ENCODE data around the gene SYDE2.
"Not testable (repeated sequence)": the region's sequence is repeated elsewhere in the genome, so short reads cannot be mapped to it uniquely, and the experiment has no call there.

Gene SYDE2

GRCh38 chr1:85195703-85196102, 5.1 kb downstream of the SYDE2 start:
- Histone ChIP-seq H3F3A (ENCODE audit: control insufficient read depth, insufficient read depth) (no peaks in the 10 kb centered on the region), H3K4me3 (ENCODE audit: low read length) (no peak overlapping the region), H4K20me1 (ENCODE audit: control insufficient read depth, insufficient read depth, low read depth, low read length) (no peaks in the 10 kb centered on the region), H3K4me2 (ENCODE audit: low read length) (no peak overlapping the region), H3K27me3 (ENCODE audit: control insufficient read depth, low read length) (peaks cover 18% of the 10 kb centered on the region), H3K79me2 (ENCODE audit: control insufficient read depth, low read length) (no peaks in the 10 kb centered on the region), H3K9me2 (replicated peaks; ENCODE audit: control insufficient read depth, low read length) (no peaks in the 10 kb centered on the region), H3K36me3 (ENCODE audit: control insufficient read depth, low read length) (no peaks in the 10 kb centered on the region), H3K4me1 (ENCODE audit: control insufficient read depth, low read length) (no peaks in the 10 kb centered on the region), H3K9me3 (ENCODE audit: control insufficient read depth, insufficient read depth, low read length) (no peaks in the 10 kb centered on the region), H3K27ac (ENCODE audit: low read depth, low read length) (no peak overlapping the region)
- no peak for TF ChIP-seq EZH2phosphoT487 (IDR thresholded peaks at IDR 0.05; ENCODE audit: borderline replicate concordance, low read length)
- TF ChIP-seq CTCF (IDR thresholded peaks at IDR 0.05; ENCODE audit: low read depth, low read length, poor library complexity, severe bottlenecking), result no peak

- not testable (repeated sequence) for H3K4me3 ChIP-seq (ENCODE audit: low read length); H3K79me2 ChIP-seq (ENCODE audit: control insufficient read depth, low read length); H3K27me3 ChIP-seq (ENCODE audit: control insufficient read depth, low read length); H3K36me3 ChIP-seq (ENCODE audit: control insufficient read depth, low read length); H3K9me3 ChIP-seq (ENCODE audit: control insufficient read depth, insufficient read depth, low read length); H3K9me2 ChIP-seq (replicated peaks; ENCODE audit: control insufficient read depth, low read length); H3K4me1 ChIP-seq (ENCODE audit: control insufficient read depth, low read length); H4K20me1 ChIP-seq (ENCODE audit: control insufficient read depth, insufficient read depth, low read depth, low read length); H3K27ac ChIP-seq (ENCODE audit: low read depth, low read length); H3F3A ChIP-seq (ENCODE audit: control insufficient read depth, insufficient read depth); H3K4me2 ChIP-seq (ENCODE audit: low read length)
These were observed 8.7 kb downstream of the SYDE2 start for GRCh38 chr1:85192129-85192528.

GRCh38 chr1:85189120-85189519, 11.7 kb downstream of the SYDE2 start:
- peaks cover 2% of the 10 kb centered on the region; the same call in 1 of the 2 replicates for H3K27me3 ChIP-seq (ENCODE audit: control insufficient read depth, low read length)
- H3K4me3 ChIP-seq (ENCODE audit: low read length), result no peak overlapping the region

GRCh38 chr1:85188530-85188929, 12.3 kb downstream of the SYDE2 start:
- Histone ChIP-seq H3K27me3 (ENCODE audit: control insufficient read depth, low read length) (peaks cover 2% of the 10 kb centered on the region; the same call in 1 of the 2 replicates), H3K27ac (ENCODE audit: low read depth, low read length) (no peak overlapping the region), H3F3A (ENCODE audit: control insufficient read depth, insufficient read depth) (no peaks in the 10 kb centered on the region), H4K20me1 (ENCODE audit: control insufficient read depth, insufficient read depth, low read depth, low read length) (no peaks in the 10 kb centered on the region), H3K79me2 (ENCODE audit: control insufficient read depth, low read length) (no peaks in the 10 kb centered on the region), H3K36me3 (ENCODE audit: control insufficient read depth, low read length) (no peaks in the 10 kb centered on the region), H3K4me1 (ENCODE audit: control insufficient read depth, low read length) (no peaks in the 10 kb centered on the region), H3K9me2 (replicated peaks; ENCODE audit: control insufficient read depth, low read length) (no peaks in the 10 kb centered on the region), H3K9me3 (ENCODE audit: control insufficient read depth, insufficient read depth, low read length) (no peaks in the 10 kb centered on the region), H3K4me3 (ENCODE audit: low read length) (no peak overlapping the region), H3K4me2 (ENCODE audit: low read length) (no peak overlapping the region)
- no peak for TF ChIP-seq EZH2phosphoT487 (IDR thresholded peaks at IDR 0.05; ENCODE audit: borderline replicate concordance, low read length)
- no peak for TF ChIP-seq CTCF (IDR thresholded peaks at IDR 0.05; ENCODE audit: low read depth, low read length, poor library complexity, severe bottlenecking)

More at GRCh38 chr1:85189120-85189519, 11.7 kb downstream of the SYDE2 start:
- Histone ChIP-seq H3F3A (ENCODE audit: control insufficient read depth, insufficient read depth) (no peaks in the 10 kb centered on the region), H3K9me2 (replicated peaks; ENCODE audit: control insufficient read depth, low read length) (no peaks in the 10 kb centered on the region), H3K27ac (ENCODE audit: low read depth, low read length) (no peak overlapping the region), H3K79me2 (ENCODE audit: control insufficient read depth, low read length) (no peaks in the 10 kb centered on the region), H4K20me1 (ENCODE audit: control insufficient read depth, insufficient read depth, low read depth, low read length) (no peaks in the 10 kb centered on the region), H3K36me3 (ENCODE audit: control insufficient read depth, low read length) (no peaks in the 10 kb centered on the region), H3K9me3 (ENCODE audit: control insufficient read depth, insufficient read depth, low read length) (no peaks in the 10 kb centered on the region), H3K4me2 (ENCODE audit: low read length) (no peak overlapping the region), H3K4me1 (ENCODE audit: control insufficient read depth, low read length) (no peaks in the 10 kb centered on the region)
- no peak for TF ChIP-seq EZH2phosphoT487 (IDR thresholded peaks at IDR 0.05; ENCODE audit: borderline replicate concordance, low read length)
- TF ChIP-seq CTCF (IDR thresholded peaks at IDR 0.05; ENCODE audit: low read depth, low read length, poor library complexity, severe bottlenecking), result no peak

GRCh38 chr1:85187021-85187420, 13.8 kb downstream of the SYDE2 start:
- H3K4me1 ChIP-seq (ENCODE audit: control insufficient read depth, low read length); H3K79me2 ChIP-seq (ENCODE audit: control insufficient read depth, low read length); H3K36me3 ChIP-seq (ENCODE audit: control insufficient read depth, low read length); H3K4me2 ChIP-seq (ENCODE audit: low read length); H3F3A ChIP-seq (ENCODE audit: control insufficient read depth, insufficient read depth); H3K27ac ChIP-seq (ENCODE audit: low read depth, low read length); H3K9me3 ChIP-seq (ENCODE audit: control insufficient read depth, insufficient read depth, low read length); H3K9me2 ChIP-seq (replicated peaks; ENCODE audit: control insufficient read depth, low read length); H3K4me3 ChIP-seq (ENCODE audit: low read length); H3K27me3 ChIP-seq (ENCODE audit: control insufficient read depth, low read length); H4K20me1 ChIP-seq (ENCODE audit: control insufficient read depth, insufficient read depth, low read depth, low read length): not testable (repeated sequence)

Data from DOHH2 (cell line).